ENCODE data around the gene PTPN7.
A peak's percentile ranks its signal among the peaks of the same experiment; 100 is the strongest.
"Not testable (repeated sequence)": the region's sequence is repeated elsewhere in the genome, so short reads cannot be mapped to it uniquely, and the experiment has no call there.

The PTPN7 gene

GRCh38 chr1:202143768-202144401 is 16.5 kb downstream of the PTPN7 start:
- Mint-ChIP-seq H3K27ac (peak overlapping the region; percentile 93), H3K36me3 (ENCODE audit: low read depth) (peaks cover 52% of the 10 kb centered on the region), H3K4me1 (ENCODE audit: low read depth) (peaks cover 54% of the 10 kb centered on the region), H3K4me3 (peak overlapping the region; percentile 90), H3K9me3 (no peaks in the 10 kb centered on the region), H3K27me3 (no peaks in the 10 kb centered on the region)
- DNase-seq = peak; percentile 69

GRCh38 chr1:202143011-202143767 is 17.2 kb downstream of the PTPN7 start:
- DNase-seq = no peak
- Mint-ChIP-seq H3K9me3 (no peaks in the 10 kb centered on the region), H3K36me3 (ENCODE audit: low read depth) (peaks cover 50% of the 10 kb centered on the region), H3K4me1 (ENCODE audit: low read depth) (peaks cover 55% of the 10 kb centered on the region), H3K27ac (peak overlapping the region; percentile 93), H3K4me3 (peak overlapping the region; percentile 90), H3K27me3 (no peaks in the 10 kb centered on the region)

GRCh38 chr1:202141468-202141867 is 18.9 kb downstream of the PTPN7 start:
- H3K4me1 Mint-ChIP-seq (ENCODE audit: low read depth) = peaks cover 48% of the 10 kb centered on the region
- not testable (repeated sequence) for H3K4me3 Mint-ChIP-seq, DNase-seq, H3K9me3 Mint-ChIP-seq, H3K27me3 Mint-ChIP-seq
- H3K27ac Mint-ChIP-seq = peak overlapping the region; percentile 76
- H3K36me3 Mint-ChIP-seq (ENCODE audit: low read depth) = peaks cover 47% of the 10 kb centered on the region

GRCh38 chr1:202140833-202141232 is 19.6 kb downstream of the PTPN7 start:
- no peak for DNase-seq
- no peaks in the 10 kb centered on the region for H3K27me3 Mint-ChIP-seq
- peak overlapping the region; percentile 76 for H3K27ac Mint-ChIP-seq
- peaks cover 48% of the 10 kb centered on the region for H3K36me3 Mint-ChIP-seq (ENCODE audit: low read depth)
- no peaks in the 10 kb centered on the region for H3K9me3 Mint-ChIP-seq
- peaks cover 43% of the 10 kb centered on the region for H3K4me1 Mint-ChIP-seq (ENCODE audit: low read depth)
- H3K4me3 Mint-ChIP-seq = no peak overlapping the region

- H3K9me3 Mint-ChIP-seq = no peaks in the 10 kb centered on the region
- H3K4me1 Mint-ChIP-seq (ENCODE audit: low read depth) = peaks cover 6% of the 10 kb centered on the region
- no peak overlapping the region for H3K27ac Mint-ChIP-seq
- H3K27me3 Mint-ChIP-seq = no peaks in the 10 kb centered on the region
- H3K36me3 Mint-ChIP-seq (ENCODE audit: low read depth) = peaks cover 62% of the 10 kb centered on the region
- DNase-seq = peak; percentile 68
- H3K4me3 Mint-ChIP-seq = no peak overlapping the region
Observed at GRCh38 chr1:202135221-202135721, 25.1 kb downstream of the PTPN7 start.

GRCh38 chr1:202134645-202135172 is 25.7 kb downstream of the PTPN7 start:
- peaks cover 6% of the 10 kb centered on the region for H3K4me1 Mint-ChIP-seq (ENCODE audit: low read depth)
- H3K36me3 Mint-ChIP-seq (ENCODE audit: low read depth) = peaks cover 62% of the 10 kb centered on the region
- no peak overlapping the region for H3K27ac Mint-ChIP-seq

GRCh38 chr1:202133989-202134388 is 26.4 kb downstream of the PTPN7 start:
- H3K4me1 Mint-ChIP-seq (ENCODE audit: low read depth) = peaks cover 4% of the 10 kb centered on the region
- no peaks in the 10 kb centered on the region for H3K9me3 Mint-ChIP-seq
- H3K27me3 Mint-ChIP-seq = no peaks in the 10 kb centered on the region
- no peak for DNase-seq
- no peak overlapping the region for H3K27ac Mint-ChIP-seq
- peaks cover 61% of the 10 kb centered on the region for H3K36me3 Mint-ChIP-seq (ENCODE audit: low read depth)
- H3K4me3 Mint-ChIP-seq = no peak overlapping the region

More at GRCh38 chr1:202134645-202135172, 25.7 kb downstream of the PTPN7 start:
- Mint-ChIP-seq H3K27me3 (no peaks in the 10 kb centered on the region), H3K9me3 (no peaks in the 10 kb centered on the region), H3K4me3 (no peak overlapping the region)
- DNase-seq = no peak

- H3K4me3 Mint-ChIP-seq = no peak overlapping the region
- no peaks in the 10 kb centered on the region for H3K27me3 Mint-ChIP-seq
- no peaks in the 10 kb centered on the region for H3K9me3 Mint-ChIP-seq
- H3K4me1 Mint-ChIP-seq (ENCODE audit: low read depth) = peaks cover under 1% of the 10 kb centered on the region
- no peak for DNase-seq
- H3K27ac Mint-ChIP-seq = no peak overlapping the region
- peaks cover 57% of the 10 kb centered on the region for H3K36me3 Mint-ChIP-seq (ENCODE audit: low read depth)
Observed at GRCh38 chr1:202133496-202133895, 26.9 kb downstream of the PTPN7 start.

- Mint-ChIP-seq H3K4me3 (no peak overlapping the region), H3K27ac (no peak overlapping the region)
Observed at GRCh38 chr1:202133001-202133400, 27.4 kb downstream of the PTPN7 start.

GRCh38 chr1:202131956-202132821 is 28.2 kb downstream of the PTPN7 start:
- DNase-seq = no peak
- no peak overlapping the region for H3K4me3 Mint-ChIP-seq
- peak overlapping the region; percentile 22 for H3K27ac Mint-ChIP-seq
- no peaks in the 10 kb centered on the region for H3K27me3 Mint-ChIP-seq
- no peaks in the 10 kb centered on the region for H3K9me3 Mint-ChIP-seq
- H3K4me1 Mint-ChIP-seq (ENCODE audit: low read depth) = no peaks in the 10 kb centered on the region
- H3K36me3 Mint-ChIP-seq (ENCODE audit: low read depth) = peaks cover 44% of the 10 kb centered on the region

More at GRCh38 chr1:202133001-202133400, 27.4 kb downstream of the PTPN7 start:
- no peaks in the 10 kb centered on the region for H3K27me3 Mint-ChIP-seq
- H3K9me3 Mint-ChIP-seq = no peaks in the 10 kb centered on the region
- H3K36me3 Mint-ChIP-seq (ENCODE audit: low read depth) = peaks cover 52% of the 10 kb centered on the region
- no peak for DNase-seq
- no peaks in the 10 kb centered on the region for H3K4me1 Mint-ChIP-seq (ENCODE audit: low read depth)

- peaks cover 41% of the 10 kb centered on the region for H3K36me3 Mint-ChIP-seq (ENCODE audit: low read depth)
- H3K4me1 Mint-ChIP-seq (ENCODE audit: low read depth) = no peaks in the 10 kb centered on the region
- no peaks in the 10 kb centered on the region for H3K27me3 Mint-ChIP-seq
- no peaks in the 10 kb centered on the region for H3K9me3 Mint-ChIP-seq
- DNase-seq = no peak
- H3K27ac Mint-ChIP-seq = no peak overlapping the region
- no peak overlapping the region for H3K4me3 Mint-ChIP-seq
Observed at GRCh38 chr1:202130816-202131522, 29.4 kb downstream of the PTPN7 start.

- H3K36me3 Mint-ChIP-seq (ENCODE audit: low read depth) = peaks cover 35% of the 10 kb centered on the region
- DNase-seq = no peak
- H3K4me3 Mint-ChIP-seq = no peak overlapping the region
- H3K4me1 Mint-ChIP-seq (ENCODE audit: low read depth) = no peaks in the 10 kb centered on the region
- no peaks in the 10 kb centered on the region for H3K27me3 Mint-ChIP-seq
- no peaks in the 10 kb centered on the region for H3K9me3 Mint-ChIP-seq
- H3K27ac Mint-ChIP-seq = no peak overlapping the region
Observed at GRCh38 chr1:202130297-202130721, 30.1 kb downstream of the PTPN7 start.

GRCh38 chr1:202129453-202130296 is 30.7 kb downstream of the PTPN7 start:
- no peaks in the 10 kb centered on the region for H3K9me3 Mint-ChIP-seq
- H3K4me3 Mint-ChIP-seq = no peak overlapping the region
- H3K36me3 Mint-ChIP-seq (ENCODE audit: low read depth) = peaks cover 28% of the 10 kb centered on the region
- no peaks in the 10 kb centered on the region for H3K27me3 Mint-ChIP-seq
- no peak overlapping the region for H3K27ac Mint-ChIP-seq
- DNase-seq = no peak
- no peaks in the 10 kb centered on the region for H3K4me1 Mint-ChIP-seq (ENCODE audit: low read depth)

Measured in activated T-cell treated with anti-CD3 and anti-CD28 coated beads, Interleukin-2, amount 50 U/mL, for 24 hours (primary cell).